ENCODE results near the gene ZEB1. TPM values are rescaled to one million over a fixed set of nuclear protein-coding genes. Genes with fewer than 3 reads are reported as not detected.

Gene ZEB1
- total and polyA plus RNA-seq, 9 of the 15 experiments (the other 6 are each of a cell fraction or from before 2014, with no cell fraction given): 2.1 to 8.4 (median 4.9) TPM

GRCh38 chr10:31422634-31423033 is 103.6 kb downstream of the ZEB1 start (continued):
- TF ChIP-seq IFI16 (CRISPR knock-in tag; IDR thresholded peaks at IDR 0.05) (no peak), CHD2 (IDR thresholded peaks at IDR 0.05; ENCODE audit: low read depth, low read length) (no peak)
- TF ChIP-seq, protein P1, sequence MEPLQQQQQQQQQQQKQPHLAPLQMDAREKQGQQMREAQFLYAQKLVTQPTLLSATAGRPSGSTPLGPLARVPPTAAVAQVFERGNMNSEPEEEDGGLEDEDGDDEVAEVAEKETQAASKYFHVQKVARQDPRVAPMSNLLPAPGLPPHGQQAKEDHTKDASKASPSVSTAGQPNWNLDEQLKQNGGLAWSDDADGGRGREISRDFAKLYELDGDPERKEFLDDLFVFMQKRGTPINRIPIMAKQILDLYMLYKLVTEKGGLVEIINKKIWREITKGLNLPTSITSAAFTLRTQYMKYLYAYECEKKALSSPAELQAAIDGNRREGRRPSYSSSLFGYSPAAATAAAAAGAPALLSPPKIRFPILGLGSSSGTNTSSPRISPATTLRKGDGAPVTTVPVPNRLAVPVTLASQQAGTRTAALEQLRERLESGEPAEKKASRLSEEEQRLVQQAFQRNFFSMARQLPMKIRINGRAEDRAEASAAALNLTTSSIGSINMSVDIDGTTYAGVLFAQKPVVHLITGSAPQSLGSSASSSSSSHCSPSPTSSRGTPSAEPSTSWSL (CRISPR knock-in tag; IDR thresholded peaks at IDR 0.05; ENCODE audit: borderline replicate concordance): no peak

DNA sequence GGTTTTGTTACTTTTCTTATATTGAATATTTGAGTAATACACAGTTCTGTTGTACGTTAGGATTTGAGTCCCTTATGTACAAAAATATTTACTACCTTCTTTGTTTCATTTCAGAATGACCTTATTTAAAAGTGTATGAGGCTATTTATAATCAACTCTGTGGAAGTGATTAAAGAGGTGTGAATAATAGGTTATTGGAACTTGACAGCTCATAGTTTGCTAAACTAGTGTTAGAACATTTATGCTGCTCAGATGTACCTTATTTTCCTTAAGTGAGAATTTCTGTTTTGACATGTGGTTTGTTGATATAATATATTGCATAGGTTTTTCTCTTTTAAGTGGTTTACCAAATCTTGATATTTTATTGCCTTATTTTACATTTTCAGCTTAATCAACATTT is 105.5 kb downstream of the ZEB1 start:
- 8% methylated on average over 1 of the region's 1 CpG for WGBS (ENCODE audit: insufficient coverage, low coverage, missing lambda C conversion rate)
- Histone ChIP-seq H3K9me3 (replicated peaks; ENCODE audit: control insufficient read depth, insufficient read depth, low read depth, low read length) (no peaks in the 10 kb centered on the region), H2AFZ (ENCODE audit: low read depth, low read length) (no peak overlapping the region), H3K27ac (ENCODE audit: extremely low read depth, low read depth, low read length) (no peak overlapping the region), H3K9ac (ENCODE audit: insufficient read depth in 1 of 2, low read depth in 2 of 2, low read length in 2 of 2) (no peak overlapping the region), H3K9me1 (ENCODE audit: control insufficient read depth, insufficient read depth, low read length) (no peaks in the 10 kb centered on the region), H4K20me1 (replicated peaks; ENCODE audit: control insufficient read depth, insufficient read depth, low read length) (no peaks in the 10 kb centered on the region), H3K4me1 (replicated peaks in 1 of 2; ENCODE audit: control insufficient read depth in 2 of 2, insufficient read depth in 2 of 2, low read length in 2 of 2) (no peaks in the 10 kb centered on the region), H3K27me3 (ENCODE audit: control insufficient read depth in 2 of 2, insufficient read depth in 2 of 2, low read length in 2 of 2) (no peaks in the 10 kb centered on the region), H3K79me2 (ENCODE audit: control insufficient read depth, insufficient read depth, low read length) (no peaks in the 10 kb centered on the region), H3K4me2 (ENCODE audit: insufficient read depth, low read length) (no peak overlapping the region), H3K4me3 (no peak overlapping the region), H3K36me3 (ENCODE audit: control insufficient read depth, insufficient read depth, low read length) (no peaks in the 10 kb centered on the region)
- no TSS peak for BruUV-seq (replicated peaks)
- ChIA-PET CTCF (ENCODE audit: low intra/inter-chr PET ratio) (no interaction called here), POLR2A (no interaction called here)
- FAIRE-seq (no peak), DNase-seq (ENCODE audit: extremely low read depth in 1 of 4, low spot score in 3 of 4) (no peak), ATAC-seq (no peak)
- in situ Hi-C loops (cut with MboI) (no loop called here), intact Hi-C loops (cut with micrococcal nuclease) (no loop called here)
- TF ChIP-seq SMARCC2 (IDR thresholded peaks at IDR 0.05; ENCODE audit: low read depth): no peak
- TF ChIP-seq ZNF609 (CRISPR knock-in tag; IDR thresholded peaks at IDR 0.05; ENCODE audit: borderline replicate concordance): no peak
- no peak for TF ChIP-seq NFE2L1 (tag; IDR thresholded peaks at IDR 0.05; ENCODE audit: borderline replicate concordance, low read depth)
- no peak for TF ChIP-seq ZNF280B (CRISPR knock-in tag; IDR thresholded peaks at IDR 0.05)
- TF ChIP-seq, protein P2, sequence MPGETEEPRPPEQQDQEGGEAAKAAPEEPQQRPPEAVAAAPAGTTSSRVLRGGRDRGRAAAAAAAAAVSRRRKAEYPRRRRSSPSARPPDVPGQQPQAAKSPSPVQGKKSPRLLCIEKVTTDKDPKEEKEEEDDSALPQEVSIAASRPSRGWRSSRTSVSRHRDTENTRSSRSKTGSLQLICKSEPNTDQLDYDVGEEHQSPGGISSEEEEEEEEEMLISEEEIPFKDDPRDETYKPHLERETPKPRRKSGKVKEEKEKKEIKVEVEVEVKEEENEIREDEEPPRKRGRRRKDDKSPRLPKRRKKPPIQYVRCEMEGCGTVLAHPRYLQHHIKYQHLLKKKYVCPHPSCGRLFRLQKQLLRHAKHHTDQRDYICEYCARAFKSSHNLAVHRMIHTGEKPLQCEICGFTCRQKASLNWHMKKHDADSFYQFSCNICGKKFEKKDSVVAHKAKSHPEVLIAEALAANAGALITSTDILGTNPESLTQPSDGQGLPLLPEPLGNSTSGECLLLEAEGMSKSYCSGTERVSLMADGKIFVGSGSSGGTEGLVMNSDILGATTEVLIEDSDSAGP (CRISPR knock-in tag; IDR thresholded peaks at IDR 0.05): no peak
- TF ChIP-seq ETV6 (IDR thresholded peaks at IDR 0.05; ENCODE audit: borderline replicate concordance in 1 of 2, low read depth in 2 of 2, low read length in 1 of 2): no peak
- TF ChIP-seq ETV6 (CRISPR knock-in tag; IDR thresholded peaks at IDR 0.05; ENCODE audit: borderline replicate concordance): no peak
- no peak for TF ChIP-seq RBM15 (IDR thresholded peaks at IDR 0.05; ENCODE audit: insufficient read depth, low read length)
